Measurements from ENCODE around the gene INVS. TPM values are rescaled to one million over a fixed set of nuclear protein-coding genes. Genes with fewer than 3 reads are reported as not detected.
"Not testable (repeated sequence)": the region's sequence is repeated elsewhere in the genome, so short reads cannot be mapped to it uniquely, and the experiment has no call there.

INVS gene
- total RNA-seq, 1 donor from 2014 or later = 24.0 TPM

- Mint-ChIP-seq H3K4me3 (no peak overlapping the region), H3K9me3 (no peaks in the 10 kb centered on the region), H3K27me3 (no peaks in the 10 kb centered on the region), H3K36me3 (no peaks in the 10 kb centered on the region), H3K4me1 (ENCODE audit: unreplicated experiment) (peaks cover 5% of the 10 kb centered on the region), H3K27ac (no peak overlapping the region)
- TF ChIP-seq CTCF (conservative IDR thresholded peaks at IDR 0.05) = no peak
- DNase-seq (ENCODE audit: extremely low spot score, unreplicated experiment) = no peak
Observed at GRCh38 chr9:100087218-100087617, 11.8 kb upstream of the INVS start.

- Mint-ChIP-seq H3K27ac (no peak overlapping the region), H3K27me3 (no peaks in the 10 kb centered on the region), H3K9me3 (no peaks in the 10 kb centered on the region), H3K36me3 (no peaks in the 10 kb centered on the region), H3K4me1 (ENCODE audit: unreplicated experiment) (peaks cover 5% of the 10 kb centered on the region), H3K4me3 (no peak overlapping the region)
- DNase-seq (ENCODE audit: extremely low spot score, unreplicated experiment) = no peak
- no peak for TF ChIP-seq CTCF (conservative IDR thresholded peaks at IDR 0.05)
Observed at GRCh38 chr9:100088202-100088601, 10.8 kb upstream of the INVS start.

- no peak for DNase-seq (ENCODE audit: extremely low spot score, unreplicated experiment)
- Mint-ChIP-seq H3K4me1 (ENCODE audit: unreplicated experiment) (peaks cover 7% of the 10 kb centered on the region), H3K4me3 (no peak overlapping the region), H3K27me3 (no peaks in the 10 kb centered on the region), H3K9me3 (no peaks in the 10 kb centered on the region), H3K36me3 (no peaks in the 10 kb centered on the region), H3K27ac (no peak overlapping the region)
- no peak for TF ChIP-seq CTCF (conservative IDR thresholded peaks at IDR 0.05)
Observed at GRCh38 chr9:100090880-100091279, 8.2 kb upstream of the INVS start.

GRCh38 chr9:100091650-100092049 lies 7.4 kb upstream of the INVS start:
- Mint-ChIP-seq H3K36me3 (no peaks in the 10 kb centered on the region), H3K9me3 (no peaks in the 10 kb centered on the region), H3K27ac (no peak overlapping the region), H3K4me1 (ENCODE audit: unreplicated experiment) (peaks cover 13% of the 10 kb centered on the region), H3K27me3 (no peaks in the 10 kb centered on the region), H3K4me3 (no peak overlapping the region)
- no peak for TF ChIP-seq CTCF (conservative IDR thresholded peaks at IDR 0.05)
- DNase-seq (ENCODE audit: extremely low spot score, unreplicated experiment) = no peak

GRCh38 chr9:100092066-100092465 lies 7.0 kb upstream of the INVS start:
- H3K4me1 Mint-ChIP-seq (ENCODE audit: unreplicated experiment) = peaks cover 14% of the 10 kb centered on the region
- H3K36me3 Mint-ChIP-seq = no peaks in the 10 kb centered on the region
- no peak for TF ChIP-seq CTCF (conservative IDR thresholded peaks at IDR 0.05)
- H3K27ac Mint-ChIP-seq = no peak overlapping the region
- no peak overlapping the region for H3K4me3 Mint-ChIP-seq
- no peaks in the 10 kb centered on the region for H3K27me3 Mint-ChIP-seq
- H3K9me3 Mint-ChIP-seq = no peaks in the 10 kb centered on the region
- DNase-seq (ENCODE audit: extremely low spot score, unreplicated experiment) = no peak

GRCh38 chr9:100094411-100094810 lies 4.6 kb upstream of the INVS start:
- not testable (repeated sequence) for H3K36me3 Mint-ChIP-seq; H3K9me3 Mint-ChIP-seq; H3K27ac Mint-ChIP-seq; H3K4me3 Mint-ChIP-seq; H3K27me3 Mint-ChIP-seq; DNase-seq (ENCODE audit: extremely low spot score, unreplicated experiment)
- H3K4me1 Mint-ChIP-seq (ENCODE audit: unreplicated experiment) = peaks cover 20% of the 10 kb centered on the region

Data from type B pancreatic cell (in vitro differentiated cells).